HG02840 (cell line): Measurements from ENCODE around the gene SOX18.
A peak's percentile ranks its signal among the peaks of the same experiment; 100 is the strongest.

Experiments used
- ATAC-seq: cut with Tn5 transposase; IDR thresholded peaks from one replicate; pipeline ENCODE4 v1.9.1; 2021; ENCODE audit warnings: mild to moderate bottlenecking, moderate library complexity, moderate number of reproducible peaks; ENCODE audit not compliant: unreplicated experiment, low FRiP score

SOX18 gene

DNA sequence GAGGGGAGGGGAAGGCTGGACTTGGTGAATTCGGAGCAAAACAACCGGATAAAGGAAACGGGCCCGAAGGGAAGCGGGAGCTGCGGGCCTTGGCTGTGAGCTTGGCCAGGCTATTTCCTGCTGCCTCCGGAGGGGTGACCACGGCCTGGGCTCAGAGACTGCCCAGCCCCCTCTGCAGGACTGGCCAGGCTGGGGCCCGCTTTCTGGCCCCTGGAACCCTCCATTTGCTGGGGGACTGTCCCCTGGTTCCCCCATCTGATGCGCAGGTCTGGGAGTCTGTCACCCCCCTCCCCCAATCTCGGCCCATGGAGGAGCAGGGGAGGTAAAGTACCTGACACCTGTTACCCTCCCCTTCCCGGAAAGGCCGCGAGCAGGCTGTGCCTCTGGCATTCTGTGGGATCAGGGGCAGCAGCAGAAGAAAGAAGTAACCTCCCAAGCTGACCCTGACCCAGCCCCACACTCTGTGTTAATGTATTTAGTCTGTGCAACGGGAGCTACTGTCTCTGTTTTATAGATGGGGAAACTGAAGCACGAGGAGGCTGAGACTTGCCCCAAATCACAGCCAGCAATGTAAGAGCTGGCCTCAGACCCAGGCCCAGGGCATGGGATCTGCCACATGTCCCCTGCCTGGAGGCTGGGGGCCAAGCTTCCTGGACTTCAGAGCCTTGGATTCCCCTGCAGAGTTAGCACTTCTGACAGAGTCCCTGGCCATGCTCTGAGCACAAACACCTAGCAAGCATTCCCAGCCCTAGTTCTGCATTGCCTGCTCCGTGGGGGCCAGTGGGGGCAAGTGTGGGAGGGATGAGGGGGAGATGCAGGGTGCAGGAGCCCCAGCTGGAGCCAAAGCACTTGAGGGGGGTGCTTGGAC lies 9.9 kb downstream of the SOX18 start:
- no peak for ATAC-seq

- ATAC-seq: peak; percentile 49
Observed at GRCh38 chr20:64038565-64039292, 10.7 kb downstream of the SOX18 start.

GRCh38 chr20:64038224-64038564 lies 11.2 kb downstream of the SOX18 start:
- ATAC-seq: peak; percentile 32

DNA sequence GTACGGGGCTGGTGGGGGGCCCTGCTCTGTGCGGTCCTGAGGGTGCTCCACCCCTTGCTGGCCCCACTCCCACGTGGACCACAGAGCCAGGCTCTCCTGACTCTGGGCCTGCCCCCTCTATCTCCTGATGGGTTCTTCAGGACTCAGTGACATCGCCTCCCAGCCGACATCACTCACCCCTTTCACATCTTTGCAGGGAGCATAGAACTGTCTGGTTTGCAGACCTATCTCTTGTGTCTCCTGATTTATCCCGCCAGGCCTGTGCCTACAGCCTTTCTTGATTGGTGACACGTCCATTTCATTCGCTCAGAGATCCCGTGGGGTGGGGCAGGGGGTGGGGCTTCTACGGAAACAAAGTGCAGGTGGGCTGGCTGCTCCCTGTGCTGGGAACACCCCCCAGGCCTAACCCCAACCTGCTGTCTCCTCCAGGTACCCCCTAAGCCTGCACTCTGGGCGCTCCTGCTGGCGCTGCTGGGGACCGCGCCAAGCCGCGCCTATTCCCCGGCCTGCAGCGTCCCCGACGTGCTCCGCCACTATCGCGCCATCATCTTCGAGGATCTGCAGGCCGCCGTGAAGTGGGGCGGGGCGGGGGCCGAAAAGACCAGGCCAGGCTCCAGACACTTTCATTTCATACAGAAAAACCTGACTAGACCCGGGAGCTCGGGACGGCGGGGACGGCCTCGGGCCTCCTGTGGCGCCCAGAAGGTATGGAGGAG lies 11.8 kb downstream of the SOX18 start:
- no peak for ATAC-seq

- no peak for ATAC-seq
Observed at GRCh38 chr20:64037199-64037497, 12.3 kb downstream of the SOX18 start.

- no peak for ATAC-seq
Observed at GRCh38 chr20:64036346-64037198, 12.9 kb downstream of the SOX18 start.

DNA sequence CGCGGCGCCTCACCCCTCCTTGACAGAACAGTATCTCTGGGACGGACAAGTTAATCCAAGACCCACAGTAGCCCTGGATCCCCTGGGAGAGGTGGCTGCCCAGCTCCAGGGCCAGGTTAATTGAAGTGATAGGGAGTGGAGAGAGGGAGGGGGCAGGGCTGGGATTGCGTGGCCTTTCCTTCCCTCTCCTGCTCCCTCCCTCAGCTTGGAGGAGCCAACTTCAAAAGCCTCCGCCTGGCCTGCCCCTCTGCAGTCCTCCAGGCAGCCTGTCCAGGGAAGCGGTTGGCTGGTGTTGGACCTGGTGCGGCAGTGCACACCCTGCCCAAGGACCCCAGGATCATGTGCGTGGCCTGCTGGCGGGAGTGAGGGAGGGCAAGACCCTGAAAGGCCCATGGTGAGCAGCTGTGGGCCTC lies 13.5 kb downstream of the SOX18 start, which contains the start of gene C20orf204:
Gene C20orf204 (plus strand): TSS at position 250 of the 413 bp plus-strand sequence. CDS start 142 bp downstream, at position 392.
- no peak for ATAC-seq

DNA sequence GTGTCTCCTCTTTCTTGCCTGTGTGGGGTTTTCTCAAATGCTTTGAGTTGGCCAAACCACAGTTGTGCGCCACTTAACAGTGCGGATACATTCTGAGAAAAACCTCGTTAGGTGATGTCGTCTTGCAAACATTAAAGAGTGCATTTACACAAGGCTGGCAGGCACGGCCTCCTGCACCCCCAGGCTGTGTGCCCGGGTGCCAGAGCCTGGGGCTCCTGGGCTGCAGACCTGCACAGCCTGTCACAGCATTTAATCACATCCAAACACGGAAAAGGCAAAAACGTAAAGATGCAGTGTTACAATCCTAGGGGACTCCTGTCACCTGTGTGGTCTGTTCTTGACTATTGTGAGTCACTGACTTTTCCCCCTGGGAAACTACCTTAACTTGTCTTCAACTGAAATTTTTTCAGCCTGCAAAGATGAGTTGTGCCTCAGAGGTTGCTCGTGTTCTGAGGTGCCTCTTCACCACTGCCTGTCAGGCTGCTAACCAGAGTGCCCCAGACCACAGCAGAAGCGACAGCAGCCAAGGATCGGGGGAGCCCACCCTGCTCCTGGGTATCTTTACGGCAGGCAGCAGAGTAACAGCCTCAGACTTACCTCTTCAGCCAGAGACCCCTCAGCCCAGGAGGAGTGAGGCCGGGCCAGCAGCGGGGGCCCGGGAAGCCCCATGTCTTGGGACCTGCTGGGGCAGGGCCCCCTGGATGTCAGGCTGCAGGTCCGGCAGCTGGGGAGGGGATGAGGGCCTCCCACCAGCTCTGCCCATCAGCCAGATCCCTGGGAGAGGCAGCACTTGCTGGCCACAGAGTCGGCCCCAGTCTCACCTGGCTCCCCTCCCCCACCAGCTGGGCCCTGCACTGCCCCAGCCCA lies 14.1 kb downstream of the SOX18 start:
- ATAC-seq: no peak

- no peak for ATAC-seq
Observed at GRCh38 chr20:64033981-64034493, 15.4 kb downstream of the SOX18 start.

- ATAC-seq: no peak
Observed at GRCh38 chr20:64032706-64033624, 16.5 kb downstream of the SOX18 start.

DNA sequence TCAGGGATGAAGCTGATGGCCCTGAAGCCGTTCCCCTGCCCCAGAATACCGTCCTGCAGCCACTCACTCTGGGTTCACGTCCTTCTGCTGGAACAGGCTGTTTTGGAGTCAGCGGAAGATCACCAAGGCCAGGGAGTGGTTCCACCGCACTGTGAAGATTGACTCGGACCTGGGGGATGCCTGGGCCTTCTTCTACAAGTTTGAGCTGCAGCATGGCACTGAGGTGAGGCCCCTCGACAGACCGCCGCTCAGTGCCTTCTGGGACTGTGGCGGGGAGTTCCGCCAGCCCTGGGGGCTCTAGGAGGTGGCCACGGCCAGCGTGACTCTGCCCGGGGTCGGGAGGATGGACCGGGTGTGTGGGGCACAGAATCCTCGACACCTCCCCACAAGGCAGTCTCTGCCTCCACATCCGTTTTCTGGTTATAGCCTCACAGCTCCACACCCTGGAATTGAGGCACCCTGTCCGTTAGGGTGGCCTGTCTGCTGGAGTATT lies 17.6 kb downstream of the SOX18 start:
- ATAC-seq: no peak

GRCh38 chr20:64030371-64031134 lies 18.9 kb downstream of the SOX18 start:
- no peak for ATAC-seq

DNA sequence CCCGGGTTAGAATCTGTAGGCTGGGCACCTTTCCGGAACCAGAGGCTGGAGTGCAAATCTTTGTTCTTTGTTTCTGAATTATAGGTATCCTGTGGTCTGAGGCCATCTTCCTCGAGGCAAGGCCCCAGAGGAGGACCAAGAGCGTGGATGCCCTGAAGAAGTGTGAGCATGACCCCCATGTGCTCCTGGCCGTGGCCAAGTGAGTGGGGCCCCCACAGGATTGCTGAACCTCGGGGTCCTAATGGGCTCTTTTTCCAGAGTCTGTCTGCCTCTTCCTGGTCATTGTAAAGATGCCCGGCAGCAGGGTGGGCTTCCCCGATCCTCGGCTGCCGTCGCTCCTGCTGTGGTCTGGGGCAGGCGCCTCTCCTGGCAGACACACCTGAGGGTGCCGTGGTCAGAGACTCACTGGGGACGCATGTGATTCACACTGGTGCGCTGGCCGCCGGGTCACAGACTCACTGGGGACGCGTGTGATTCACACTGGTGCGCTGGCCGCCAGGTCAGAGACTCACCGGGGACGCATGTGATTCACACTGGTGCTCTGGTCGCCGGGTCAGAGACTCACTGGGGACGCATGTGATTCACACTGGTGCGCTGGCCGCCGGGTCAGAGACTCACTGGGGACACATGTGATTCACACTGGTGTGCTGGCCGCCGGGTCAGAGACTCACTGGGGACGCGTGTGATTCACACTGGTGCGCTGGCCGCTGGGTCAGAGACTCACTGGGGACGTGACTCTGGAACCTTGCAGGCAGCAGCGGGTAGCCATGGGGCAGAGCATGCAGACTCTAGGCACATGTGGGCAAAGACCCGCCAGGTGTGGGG lies 19.9 kb downstream of the SOX18 start:
- ATAC-seq: no peak

DNA sequence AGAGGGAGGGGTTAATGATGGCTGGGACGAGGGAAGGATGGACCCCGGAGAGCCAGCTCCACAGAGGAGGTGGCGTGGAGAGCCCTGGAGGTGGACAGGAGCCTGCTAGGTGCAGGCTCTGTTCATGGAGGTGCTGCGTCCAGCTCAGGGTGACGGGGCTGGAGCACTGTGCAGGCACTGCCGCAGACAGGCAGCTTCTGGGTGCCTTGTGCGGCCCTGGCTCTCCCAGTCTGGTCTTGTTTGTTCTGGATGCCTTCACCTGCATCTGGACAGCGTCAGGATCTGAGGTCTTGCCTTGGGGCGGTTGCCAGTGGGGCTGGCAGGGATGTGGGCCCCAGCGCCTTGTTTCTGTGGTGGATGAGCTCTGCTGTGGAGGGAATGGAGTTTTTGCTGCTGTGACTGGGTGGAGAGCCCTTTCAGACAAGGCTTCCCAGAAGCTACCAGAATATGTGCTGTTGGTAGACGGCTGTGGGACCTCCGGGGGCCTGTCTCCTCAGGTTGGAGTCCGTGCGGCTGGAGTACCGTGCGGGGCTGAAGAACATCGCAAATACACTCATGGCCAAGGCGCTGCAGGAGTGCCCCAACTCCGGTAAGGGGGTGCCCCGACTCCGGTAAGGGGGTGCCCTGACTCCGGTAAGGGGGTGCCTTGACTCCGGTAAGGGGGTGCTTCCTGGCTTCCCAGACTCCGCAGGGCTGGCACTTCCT lies 21.3 kb downstream of the SOX18 start:
- no peak for ATAC-seq

- no peak for ATAC-seq
Observed at GRCh38 chr20:64025826-64026412, 23.5 kb downstream of the SOX18 start.
